Thyroid gland (tissue), 4 donors: ENCODE measurements around the gene P2RY12. TPM values are rescaled to one million over a fixed set of nuclear protein-coding genes. Genes with fewer than 3 reads are reported as not detected.

Source experiments
- DNase-seq, 2 donors: peaks; one replicate each; pipeline ENCODE4 v3.0.0-alpha.2; 2019
- H3K27ac ChIP-seq, 3 donors: fragments of 200-600 bp; sonication (generic); 1 replicate in 2 of 3; 2 replicates in 1 of 3; pipeline ENCODE4 v1.5.1; 2016 to 2019; ENCODE audit warnings: mild to moderate bottlenecking in 1 of 3, moderate library complexity in 1 of 3
- H3K27me3 ChIP-seq: fragments of 200-600 bp; sonication (generic); one replicate; pipeline ENCODE4 v1.5.1; 2019
- H3K36me3 ChIP-seq, 2 donors: fragments of 200-600 bp; sonication (generic); one replicate each; pipeline ENCODE4 v1.5.1; 2016 to 2019
- H3K4me1 ChIP-seq, 2 donors: fragments of 200-600 bp; sonication (generic); one replicate each; pipeline ENCODE4 v1.5.1; 2017 to 2019
- H3K4me3 ChIP-seq, 3 donors: fragments of 200-600 bp; sonication (generic); replicated peaks in 1 of 3; 1 replicate in 2 of 3; 2 replicates in 1 of 3; pipeline ENCODE4 v1.5.1; 2016; ENCODE audit warnings: mild to moderate bottlenecking in 1 of 3
- H3K9me3 ChIP-seq: fragments of 200-600 bp; sonication (generic); one replicate; pipeline ENCODE4 v1.5.1; 2017
- POLR2A ChIP-seq, 2 donors: fragments of 450-650 bp; IDR thresholded peaks; one replicate each; pipeline ENCODE4 v1.6.1; 2017; ENCODE audit warnings: antibody characterized with exemption in 2 of 2, mild to moderate bottlenecking in 2 of 2, moderate library complexity in 1 of 2
- WGBS, 2 donors: methylation state at CpG; one replicate each; pipeline ENCODE4 v1.1.5; 2017; 5-methylcytosine and 5-hydroxymethylcytosine counted together
- intact Hi-C: fragments of 100-400 bp; cut with DNase I; formaldehyde crosslinking; loops from one replicate; pipeline ENCODE4 v1.15.1; 2023
- total RNA-seq, 4 donors: library from RNA; depleted of rRNA; stranded (reverse); fragments of >200 nt; gene quantifications; one replicate each; pipeline ENCODE4 v1.2.3, GENCODE V29; 2016
- TF ChIP-seq, protein P1 (sequence below), 6 experiments: fragments of 200-600 bp in 3 of 6; fragments of 450-650 bp in 3 of 6; sonication (generic) in 3 of 6; IDR thresholded peaks; one replicate each; pipeline ENCODE4 v1.5.1; 2016 to 2019; ENCODE audit warnings: antibody characterized with exemption in 6 of 6, mild to moderate bottlenecking in 2 of 6, inconsistent platforms in 1 of 6, moderate library complexity in 1 of 6

P2RY12 gene
- total RNA-seq, result 1 to 10 TPM in 2 of 4 donors, under 1 TPM in 2; 0.49 to 1.8 (median 1.1) TPM

DNA sequence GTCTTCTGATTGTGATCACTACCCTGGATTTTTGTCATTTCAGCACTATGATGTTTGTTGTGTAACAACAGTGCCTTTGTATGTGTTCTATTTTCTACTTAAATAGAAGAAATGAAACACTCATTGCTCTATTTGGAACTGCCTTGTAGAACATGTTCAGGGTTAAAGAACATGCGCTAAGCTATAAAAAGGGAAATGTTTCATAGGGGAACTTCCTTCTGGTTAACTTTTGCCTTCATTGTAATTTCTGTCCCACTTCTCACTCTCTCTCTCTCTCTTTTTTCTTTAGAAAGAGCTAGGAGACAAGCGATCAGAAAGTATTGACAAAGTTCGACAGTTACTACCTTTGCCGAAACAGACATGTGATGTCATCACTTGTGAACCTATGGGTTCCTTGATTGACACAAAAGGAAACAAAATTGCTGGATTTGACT is at the start of gene P2RY12:
TSS of gene P2RY12 (minus strand) at position 13 of the 434 bp plus-strand sequence. CDS start 45,908 bp downstream, outside the sequence.
- WGBS, 2 donors, result 85 to 89% methylated on average over 4 of the region's 4 CpGs
- H3K4me1 ChIP-seq, result no peaks in the 10 kb centered on the region
- intact Hi-C loops, result no loop called here
- no peak for TF ChIP-seq POLR2A (IDR thresholded peaks at IDR 0.05)
- TF ChIP-seq, protein P1, sequence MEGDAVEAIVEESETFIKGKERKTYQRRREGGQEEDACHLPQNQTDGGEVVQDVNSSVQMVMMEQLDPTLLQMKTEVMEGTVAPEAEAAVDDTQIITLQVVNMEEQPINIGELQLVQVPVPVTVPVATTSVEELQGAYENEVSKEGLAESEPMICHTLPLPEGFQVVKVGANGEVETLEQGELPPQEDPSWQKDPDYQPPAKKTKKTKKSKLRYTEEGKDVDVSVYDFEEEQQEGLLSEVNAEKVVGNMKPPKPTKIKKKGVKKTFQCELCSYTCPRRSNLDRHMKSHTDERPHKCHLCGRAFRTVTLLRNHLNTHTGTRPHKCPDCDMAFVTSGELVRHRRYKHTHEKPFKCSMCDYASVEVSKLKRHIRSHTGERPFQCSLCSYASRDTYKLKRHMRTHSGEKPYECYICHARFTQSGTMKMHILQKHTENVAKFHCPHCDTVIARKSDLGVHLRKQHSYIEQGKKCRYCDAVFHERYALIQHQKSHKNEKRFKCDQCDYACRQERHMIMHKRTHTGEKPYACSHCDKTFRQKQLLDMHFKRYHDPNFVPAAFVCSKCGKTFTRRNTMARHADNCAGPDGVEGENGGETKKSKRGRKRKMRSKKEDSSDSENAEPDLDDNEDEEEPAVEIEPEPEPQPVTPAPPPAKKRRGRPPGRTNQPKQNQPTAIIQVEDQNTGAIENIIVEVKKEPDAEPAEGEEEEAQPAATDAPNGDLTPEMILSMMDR (IDR thresholded peaks at IDR 0.05), result no peak
- H3K4me3 ChIP-seq, result no peak within 1 kb of the TSS
- DNase-seq, result no peak
- H3K27ac ChIP-seq, result no peak within 1 kb of the TSS
- no peaks in the 10 kb centered on the region for H3K36me3 ChIP-seq
- no peaks in the 10 kb centered on the region for H3K9me3 ChIP-seq
- no peaks in the 10 kb centered on the region for H3K27me3 ChIP-seq

- intact Hi-C loops, result no loop called here
Measured at GRCh38 chr3:151432616-151433372, 48.2 kb upstream of the P2RY12 start.

DNA sequence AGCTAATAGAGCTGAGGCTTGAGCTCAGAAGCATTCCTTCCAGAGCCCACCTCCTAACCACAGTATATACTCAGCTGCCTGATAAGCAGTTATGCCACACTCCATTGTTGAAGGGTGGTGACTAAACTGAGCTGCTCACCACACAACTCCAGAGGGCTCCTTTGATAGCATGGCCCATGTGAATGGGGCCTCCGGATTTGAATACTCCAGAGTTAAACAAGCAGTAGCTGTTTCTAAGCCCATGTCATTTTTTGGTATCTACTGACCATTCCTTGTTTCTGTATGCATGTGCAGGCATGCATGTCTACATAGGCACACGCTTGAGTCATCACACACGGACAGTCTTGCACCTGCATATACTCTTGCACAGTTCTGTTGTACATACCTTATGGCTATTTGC is 47.4 kb upstream of the P2RY12 start:
- intact Hi-C loops, result no loop called here
- no peak for DNase-seq

More at GRCh38 chr3:151432616-151433372, 48.2 kb upstream of the P2RY12 start:
- 93 to 94% methylated on average over 7 of the region's 7 CpGs for WGBS, 2 donors
- Histone ChIP-seq H3K4me1 (no peaks in the 10 kb centered on the region), H3K36me3 (no peaks in the 10 kb centered on the region), H3K27ac (no peak overlapping the region), H3K4me3 (no peak overlapping the region), H3K9me3 (no peaks in the 10 kb centered on the region), H3K27me3 (no peaks in the 10 kb centered on the region)
- DNase-seq, result no peak
- TF ChIP-seq, protein P1 (IDR thresholded peaks at IDR 0.05), result no peak
- TF ChIP-seq POLR2A (IDR thresholded peaks at IDR 0.05), result no peak

GRCh38 chr3:151430821-151431484 is 46.4 kb upstream of the P2RY12 start:
- Histone ChIP-seq H3K4me1 (no peaks in the 10 kb centered on the region), H3K9me3 (no peaks in the 10 kb centered on the region), H3K36me3 (no peaks in the 10 kb centered on the region), H3K4me3 (no peak overlapping the region), H3K27ac (no peak overlapping the region), H3K27me3 (no peaks in the 10 kb centered on the region)
- intact Hi-C loops, result no loop called here
- 94 to 95% methylated on average over 5 of the region's 5 CpGs for WGBS, 2 donors
- TF ChIP-seq, protein P1 (IDR thresholded peaks at IDR 0.05), result no peak
- TF ChIP-seq POLR2A (IDR thresholded peaks at IDR 0.05), result no peak
- no peak for DNase-seq

More for the DNA sequence above, 47.4 kb upstream of the P2RY12 start:
- TF ChIP-seq, protein P1 (IDR thresholded peaks at IDR 0.05), result no peak
- no peak for TF ChIP-seq POLR2A (IDR thresholded peaks at IDR 0.05)
- 75 to 86% methylated on average over 3 of the region's 3 CpGs for WGBS, 2 donors
- Histone ChIP-seq H3K4me1 (no peaks in the 10 kb centered on the region), H3K27me3 (no peaks in the 10 kb centered on the region), H3K36me3 (no peaks in the 10 kb centered on the region), H3K9me3 (no peaks in the 10 kb centered on the region), H3K4me3 (no peak overlapping the region), H3K27ac (no peak overlapping the region)

- no peaks in the 10 kb centered on the region for H3K36me3 ChIP-seq
- no peaks in the 10 kb centered on the region for H3K4me1 ChIP-seq
- WGBS, 2 donors, result 92 to 93% methylated on average over 2 of the region's 2 CpGs
- DNase-seq, result no peak
- H3K27ac ChIP-seq, result no peak overlapping the region
- H3K4me3 ChIP-seq, result no peak overlapping the region
- intact Hi-C loops, result no loop called here
- TF ChIP-seq, protein P1 (IDR thresholded peaks at IDR 0.05), result no peak
- TF ChIP-seq POLR2A (IDR thresholded peaks at IDR 0.05), result no peak
- H3K9me3 ChIP-seq, result no peaks in the 10 kb centered on the region
- no peaks in the 10 kb centered on the region for H3K27me3 ChIP-seq
Measured at GRCh38 chr3:151428386-151428785, 43.8 kb upstream of the P2RY12 start.
